IMR-90 (cell line): ENCODE data around the gene LMTK2.

Source experiments
- CEBPB ChIP-seq: IDR thresholded peaks from 2 replicates; pipeline ENCODE4 v1.6.1; 2012; ENCODE audit warnings: low read depth, low read length, improper control_type of control experiment
- CHD1 ChIP-seq: IDR thresholded peaks from 2 replicates; pipeline ENCODE4 v1.6.1; 2012; ENCODE audit warnings: low read depth, low read length, improper control_type of control experiment
- CTCF ChIP-seq: conservative IDR thresholded peaks from 2 replicates; pipeline ENCODE4 v1.5.1; 2012; ENCODE audit warnings: mild to moderate bottlenecking, low read depth, low read length, improper control_type of control experiment
- ELK1 ChIP-seq: fragments of 150-350 bp; IDR thresholded peaks from 2 replicates; pipeline ENCODE4 v1.6.1; 2016; ENCODE audit warnings: low read depth, mild to moderate bottlenecking, low read length, moderate library complexity, borderline replicate concordance
- MAFK ChIP-seq: IDR thresholded peaks from 2 replicates; pipeline ENCODE4 v1.6.1; 2012; ENCODE audit warnings: low read depth, low read length, improper control_type of control experiment
- MAZ ChIP-seq: IDR thresholded peaks from 2 replicates; pipeline ENCODE4 v1.6.1; 2012; ENCODE audit warnings: low read depth, mild to moderate bottlenecking, low read length, improper control_type of control experiment, moderate library complexity, borderline replicate concordance
- MXI1 ChIP-seq: IDR thresholded peaks from 2 replicates; pipeline ENCODE4 v1.6.1; 2012; ENCODE audit warnings: low read depth, mild to moderate bottlenecking, low read length, moderate library complexity, borderline replicate concordance
- POLR2A ChIP-seq: IDR thresholded peaks from 2 replicates; pipeline ENCODE4 v1.6.1; 2012; ENCODE audit warnings: mild to moderate bottlenecking, low read depth, low read length
- RAD21 ChIP-seq: IDR thresholded peaks from 2 replicates; pipeline ENCODE4 v1.6.1; 2012; ENCODE audit warnings: low read length, improper control_type of control experiment
- RCOR1 ChIP-seq: IDR thresholded peaks from 2 replicates; pipeline ENCODE4 v1.6.1; 2012; ENCODE audit warnings: mild to moderate bottlenecking, low read length, improper control_type of control experiment; ENCODE audit not compliant: insufficient replicate concordance
- RFX5 ChIP-seq: IDR thresholded peaks from 2 replicates; pipeline ENCODE4 v1.8.0; 2012; ENCODE audit warnings: low read depth, mild to moderate bottlenecking, low read length, moderate library complexity
- USF2 ChIP-seq: fragments of 150-350 bp; IDR thresholded peaks from 2 replicates; pipeline ENCODE4 v1.6.1; 2017; ENCODE audit warnings: mild to moderate bottlenecking, antibody characterized with exemption, low read length, low read depth

- TF ChIP-seq CTCF, result no peak
- no peak for TF ChIP-seq MAFK
- TF ChIP-seq RAD21, result no peak
- no peak for TF ChIP-seq CEBPB
- TF ChIP-seq POLR2A, result no peak
- no peak for TF ChIP-seq MAZ
- no peak for TF ChIP-seq RCOR1
- no peak for TF ChIP-seq MXI1
- TF ChIP-seq USF2, result no peak
- TF ChIP-seq CHD1, result no peak
- no peak for TF ChIP-seq RFX5
- TF ChIP-seq ELK1, result no peak
These were observed 78.4 kb downstream of the LMTK2 start for GRCh38 chr7:98185101-98185500.
